Ovary (tissue), 3 donors: ENCODE data around the gene LAD1.

Experiments used
- EP300 ChIP-seq: sonication (generic); formaldehyde crosslinking; IDR thresholded peaks from one replicate; pipeline ENCODE4 v1.6.1; 2017; ENCODE audit warnings: antibody characterized with exemption
- POLR2A ChIP-seq: fragments of 450-650 bp; IDR thresholded peaks from one replicate; pipeline ENCODE4 v1.6.1; 2017; ENCODE audit warnings: antibody characterized with exemption, mild to moderate bottlenecking, moderate library complexity
- TF ChIP-seq, protein P1 (sequence below), 3 donors: fragments of 450-650 bp in 2 of 3; fragments of 200-600 bp in 1 of 3; IDR thresholded peaks; one replicate each; pipeline versions ENCODE4 v1.5.1 to v1.8.0; 2016 to 2022; ENCODE audit warnings: antibody characterized with exemption in 3 of 3, mild to moderate bottlenecking in 1 of 3
- donor health status: DM: no; HTN: no; CAD: no.

DNA sequence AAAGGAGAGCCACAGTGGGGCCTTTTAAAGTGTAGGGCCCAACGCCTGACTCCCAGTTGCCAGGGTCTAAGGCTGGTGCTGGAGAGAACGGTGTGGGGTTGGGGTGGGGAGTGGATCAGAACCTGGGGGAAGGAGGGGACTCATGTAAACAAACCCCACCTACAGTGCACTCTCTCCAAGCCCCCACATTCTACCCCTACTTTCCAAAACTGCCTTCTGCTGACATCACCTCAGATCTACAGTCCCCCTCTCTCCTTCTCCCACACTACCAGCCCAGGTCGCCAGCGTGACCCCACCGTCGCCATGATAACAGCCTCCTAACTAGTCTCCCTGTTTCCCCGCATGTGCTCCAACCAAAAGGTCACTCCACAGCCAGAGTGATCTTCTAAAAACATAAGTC is 48.2 kb downstream of the LAD1 start:
- TF ChIP-seq, protein P1, sequence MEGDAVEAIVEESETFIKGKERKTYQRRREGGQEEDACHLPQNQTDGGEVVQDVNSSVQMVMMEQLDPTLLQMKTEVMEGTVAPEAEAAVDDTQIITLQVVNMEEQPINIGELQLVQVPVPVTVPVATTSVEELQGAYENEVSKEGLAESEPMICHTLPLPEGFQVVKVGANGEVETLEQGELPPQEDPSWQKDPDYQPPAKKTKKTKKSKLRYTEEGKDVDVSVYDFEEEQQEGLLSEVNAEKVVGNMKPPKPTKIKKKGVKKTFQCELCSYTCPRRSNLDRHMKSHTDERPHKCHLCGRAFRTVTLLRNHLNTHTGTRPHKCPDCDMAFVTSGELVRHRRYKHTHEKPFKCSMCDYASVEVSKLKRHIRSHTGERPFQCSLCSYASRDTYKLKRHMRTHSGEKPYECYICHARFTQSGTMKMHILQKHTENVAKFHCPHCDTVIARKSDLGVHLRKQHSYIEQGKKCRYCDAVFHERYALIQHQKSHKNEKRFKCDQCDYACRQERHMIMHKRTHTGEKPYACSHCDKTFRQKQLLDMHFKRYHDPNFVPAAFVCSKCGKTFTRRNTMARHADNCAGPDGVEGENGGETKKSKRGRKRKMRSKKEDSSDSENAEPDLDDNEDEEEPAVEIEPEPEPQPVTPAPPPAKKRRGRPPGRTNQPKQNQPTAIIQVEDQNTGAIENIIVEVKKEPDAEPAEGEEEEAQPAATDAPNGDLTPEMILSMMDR (IDR thresholded peaks at IDR 0.05), result no peak
- TF ChIP-seq EP300 (no peak), POLR2A (no peak)
